ENCODE data around the gene RNF208.

RNF208 gene

GRCh38 chr9:137170486-137171148, 51.4 kb downstream of the RNF208 start:
- DNase-seq (ENCODE audit: low read depth), result peak; percentile 38
- H3K4me3 ChIP-seq (ENCODE audit: low read depth, low read length), result no peak overlapping the region
- TF ChIP-seq, protein P1, sequence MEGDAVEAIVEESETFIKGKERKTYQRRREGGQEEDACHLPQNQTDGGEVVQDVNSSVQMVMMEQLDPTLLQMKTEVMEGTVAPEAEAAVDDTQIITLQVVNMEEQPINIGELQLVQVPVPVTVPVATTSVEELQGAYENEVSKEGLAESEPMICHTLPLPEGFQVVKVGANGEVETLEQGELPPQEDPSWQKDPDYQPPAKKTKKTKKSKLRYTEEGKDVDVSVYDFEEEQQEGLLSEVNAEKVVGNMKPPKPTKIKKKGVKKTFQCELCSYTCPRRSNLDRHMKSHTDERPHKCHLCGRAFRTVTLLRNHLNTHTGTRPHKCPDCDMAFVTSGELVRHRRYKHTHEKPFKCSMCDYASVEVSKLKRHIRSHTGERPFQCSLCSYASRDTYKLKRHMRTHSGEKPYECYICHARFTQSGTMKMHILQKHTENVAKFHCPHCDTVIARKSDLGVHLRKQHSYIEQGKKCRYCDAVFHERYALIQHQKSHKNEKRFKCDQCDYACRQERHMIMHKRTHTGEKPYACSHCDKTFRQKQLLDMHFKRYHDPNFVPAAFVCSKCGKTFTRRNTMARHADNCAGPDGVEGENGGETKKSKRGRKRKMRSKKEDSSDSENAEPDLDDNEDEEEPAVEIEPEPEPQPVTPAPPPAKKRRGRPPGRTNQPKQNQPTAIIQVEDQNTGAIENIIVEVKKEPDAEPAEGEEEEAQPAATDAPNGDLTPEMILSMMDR (IDR thresholded peaks at IDR 0.05; ENCODE audit: insufficient read depth, low read depth, low read length, missing control alignments), result no peak
